ENCODE measurements around the gene UBAC2. TPM values are rescaled to one million over a fixed set of nuclear protein-coding genes. Genes with fewer than 3 reads are reported as not detected.

UBAC2 gene
- total and polyA plus RNA-seq, 4 donors, result 32.9 to 42.3 (median 35.3) TPM

GRCh38 chr13:99207511-99207910 is 6.9 kb downstream of the UBAC2 start:
- Histone ChIP-seq H3K27me3 (ENCODE audit: control insufficient read depth in 4 of 4, insufficient read depth in 4 of 4, low read length in 3 of 4) (no peaks in the 10 kb centered on the region), H3K4me3 (ENCODE audit: low read depth in 1 of 3, low read length in 3 of 3) (no peak overlapping the region), H3K27ac (ENCODE audit: low read depth in 1 of 2, low read length in 2 of 2) (no peak overlapping the region), H3K9me3 (ENCODE audit: control insufficient read depth in 4 of 4, low read length in 3 of 4) (no peaks in the 10 kb centered on the region), H3K4me1 (ENCODE audit: control insufficient read depth in 4 of 4, insufficient read depth in 4 of 4, low read length in 3 of 4) (peaks cover 0 to 18% (median 11%) of the 10 kb centered on the region in 4 donors), H3K36me3 (ENCODE audit: control insufficient read depth in 4 of 4, insufficient read depth in 3 of 4, low read depth in 1 of 4, low read length in 3 of 4) (peaks cover 0 to 7% (median 3%) of the 10 kb centered on the region in 4 donors), H3K9ac (ENCODE audit: low read depth in 1 of 2, low read length in 2 of 2) (no peak overlapping the region)
- 94% methylated on average over 7 of the region's 7 CpGs for WGBS
- TF ChIP-seq NR2F2 (IDR thresholded peaks at IDR 0.05), result no peak
- no peak for TF ChIP-seq YY1 (IDR thresholded peaks at IDR 0.05)
- no peak for TF ChIP-seq HNF4A (conservative IDR thresholded peaks at IDR 0.05)
- no peak for TF ChIP-seq ZBTB33 (IDR thresholded peaks at IDR 0.05)
- TF ChIP-seq HNF4G (IDR thresholded peaks at IDR 0.05), result no peak
- no peak for TF ChIP-seq FOXA2 (IDR thresholded peaks at IDR 0.05)
- no peak for TF ChIP-seq FOXA1 (IDR thresholded peaks at IDR 0.05)
- TF ChIP-seq MAX (IDR thresholded peaks at IDR 0.05), result no peak
- DNase-seq (ENCODE audit: low spot score), result no peak

GRCh38 chr13:99208185-99208584 is 7.5 kb downstream of the UBAC2 start:
- H3K9me3 ChIP-seq (ENCODE audit: control insufficient read depth in 4 of 4, low read length in 3 of 4), result no peaks in the 10 kb centered on the region
- H3K4me3 ChIP-seq (ENCODE audit: low read depth in 1 of 3, low read length in 3 of 3), result no peak overlapping the region
- no peaks in the 10 kb centered on the region for H3K27me3 ChIP-seq (ENCODE audit: control insufficient read depth in 4 of 4, insufficient read depth in 4 of 4, low read length in 3 of 4)
- no peak overlapping the region for H3K9ac ChIP-seq (ENCODE audit: low read depth in 1 of 2, low read length in 2 of 2)
- DNase-seq (ENCODE audit: low spot score), result no peak
- peaks cover 0 to 7% (median 3%) of the 10 kb centered on the region in 4 donors for H3K36me3 ChIP-seq (ENCODE audit: control insufficient read depth in 4 of 4, insufficient read depth in 3 of 4, low read depth in 1 of 4, low read length in 3 of 4)
- no peak overlapping the region for H3K27ac ChIP-seq (ENCODE audit: low read depth in 1 of 2, low read length in 2 of 2)
- H3K4me1 ChIP-seq (ENCODE audit: control insufficient read depth in 4 of 4, insufficient read depth in 4 of 4, low read length in 3 of 4), result peaks cover 0 to 16% (median 9%) of the 10 kb centered on the region in 4 donors
- WGBS, result 96% methylated on average over 3 of the region's 3 CpGs
- TF ChIP-seq MAX (IDR thresholded peaks at IDR 0.05) (no peak), TAF1 (conservative IDR thresholded peaks at IDR 0.05) (no peak), ZBTB33 (IDR thresholded peaks at IDR 0.05) (no peak), ATF3 (IDR thresholded peaks at IDR 0.05) (no peak), REST (IDR thresholded peaks at IDR 0.05) (no peak), YY1 (IDR thresholded peaks at IDR 0.05) (no peak), CTCF (IDR thresholded peaks at IDR 0.05; ENCODE audit: low read depth, low read length, missing input control) (no peak), RAD21 (IDR thresholded peaks at IDR 0.05) (no peak), RXRA (IDR thresholded peaks at IDR 0.05) (no peak), FOXA2 (IDR thresholded peaks at IDR 0.05) (no peak), EGR1 (IDR thresholded peaks at IDR 0.05; ENCODE audit: low read depth in 2 of 2) (no peak), FOXA1 (IDR thresholded peaks at IDR 0.05) (no peak)
